CD4-positive, alpha-beta T cell treated with Interleukin-6 for 4 hours (primary cell): ENCODE measurements around the gene WBP1L.

Experiments used
- DNase-seq: peaks from one replicate; pipeline ENCODE4 v3.0.0-alpha.2; 2020; ENCODE audit warnings: mixed read lengths

The WBP1L gene

GRCh38 chr10:102761981-102762380 lies 18.2 kb downstream of the WBP1L start:
- no peak for DNase-seq

GRCh38 chr10:102762401-102763015 lies 18.8 kb downstream of the WBP1L start:
- no peak for DNase-seq

- no peak for DNase-seq
Measured at GRCh38 chr10:102763037-102763607, 19.4 kb downstream of the WBP1L start.

- no peak for DNase-seq
Measured at GRCh38 chr10:102764470-102765161, 20.9 kb downstream of the WBP1L start.

- no peak for DNase-seq
Measured at GRCh38 chr10:102765336-102765735, 21.6 kb downstream of the WBP1L start.

- DNase-seq: no peak
Measured at GRCh38 chr10:102767428-102768160, 23.8 kb downstream of the WBP1L start.

GRCh38 chr10:102769375-102770107 lies 25.8 kb downstream of the WBP1L start:
- DNase-seq: no peak

- DNase-seq: no peak
Measured at GRCh38 chr10:102770108-102770482, 26.3 kb downstream of the WBP1L start.

GRCh38 chr10:102770792-102771191 lies 27.0 kb downstream of the WBP1L start:
- DNase-seq: no peak

- no peak for DNase-seq
Measured at GRCh38 chr10:102773320-102773719, 29.6 kb downstream of the WBP1L start.

GRCh38 chr10:102773986-102774385 lies 30.2 kb downstream of the WBP1L start:
- peak; percentile 9 for DNase-seq

GRCh38 chr10:102775201-102775934 lies 31.6 kb downstream of the WBP1L start:
- DNase-seq: no peak

GRCh38 chr10:102775935-102776669 lies 32.4 kb downstream of the WBP1L start:
- peak; percentile 45 for DNase-seq

GRCh38 chr10:102776779-102777456 lies 33.2 kb downstream of the WBP1L start:
- DNase-seq: peak; percentile 23

- DNase-seq: no peak
Measured at GRCh38 chr10:102777711-102778453, 34.1 kb downstream of the WBP1L start.

- no peak for DNase-seq
Measured at GRCh38 chr10:102778781-102779180, 35.0 kb downstream of the WBP1L start.

- no peak for DNase-seq
Measured at GRCh38 chr10:102779680-102780526, 36.2 kb downstream of the WBP1L start.

GRCh38 chr10:102780527-102780808 lies 36.7 kb downstream of the WBP1L start:
- no peak for DNase-seq
